ENCODE data around the gene PDGFRB.

PDGFRB gene

GRCh38 chr5:150120617-150121447 lies 34.8 kb downstream of the PDGFRB start:
- Histone ChIP-seq H3K27me3 (ENCODE audit: control insufficient read depth, low read length) (no peaks in the 10 kb centered on the region), H3K36me3 (ENCODE audit: control insufficient read depth, low read length) (no peaks in the 10 kb centered on the region), H3K4me3 (ENCODE audit: low read length) (no peak overlapping the region), H4K20me1 (ENCODE audit: control insufficient read depth, insufficient read depth, low read depth, low read length) (no peaks in the 10 kb centered on the region), H3K4me1 (ENCODE audit: control insufficient read depth, low read length) (no peaks in the 10 kb centered on the region), H3K79me2 (ENCODE audit: control insufficient read depth, low read length) (no peaks in the 10 kb centered on the region), H3K4me2 (ENCODE audit: low read length) (no peak overlapping the region), H3K9me2 (replicated peaks; ENCODE audit: control insufficient read depth, low read length) (no peaks in the 10 kb centered on the region), H3K9me3 (ENCODE audit: control insufficient read depth, insufficient read depth, low read length) (no peaks in the 10 kb centered on the region), H3K27ac (ENCODE audit: low read depth, low read length) (no peak overlapping the region), H3F3A (ENCODE audit: control insufficient read depth, insufficient read depth) (no peaks in the 10 kb centered on the region)
- TF ChIP-seq EZH2phosphoT487 (IDR thresholded peaks at IDR 0.05; ENCODE audit: borderline replicate concordance, low read length) (no peak), CTCF (IDR thresholded peaks at IDR 0.05; ENCODE audit: low read depth, low read length, poor library complexity, severe bottlenecking) (no peak)

GRCh38 chr5:150120062-150120441 lies 35.6 kb downstream of the PDGFRB start:
- H3K79me2 ChIP-seq (ENCODE audit: control insufficient read depth, low read length): no peaks in the 10 kb centered on the region
- TF ChIP-seq EZH2phosphoT487 (IDR thresholded peaks at IDR 0.05; ENCODE audit: borderline replicate concordance, low read length) (no peak), CTCF (IDR thresholded peaks at IDR 0.05; ENCODE audit: low read depth, low read length, poor library complexity, severe bottlenecking) (no peak)
- no peaks in the 10 kb centered on the region for H3K9me2 ChIP-seq (replicated peaks; ENCODE audit: control insufficient read depth, low read length)
- H4K20me1 ChIP-seq (ENCODE audit: control insufficient read depth, insufficient read depth, low read depth, low read length): no peaks in the 10 kb centered on the region
- H3K27me3 ChIP-seq (ENCODE audit: control insufficient read depth, low read length): no peaks in the 10 kb centered on the region
- no peaks in the 10 kb centered on the region for H3K36me3 ChIP-seq (ENCODE audit: control insufficient read depth, low read length)
- H3K4me3 ChIP-seq (ENCODE audit: low read length): no peak overlapping the region
- no peaks in the 10 kb centered on the region for H3F3A ChIP-seq (ENCODE audit: control insufficient read depth, insufficient read depth)
- H3K27ac ChIP-seq (ENCODE audit: low read depth, low read length): no peak overlapping the region
- no peak overlapping the region for H3K4me2 ChIP-seq (ENCODE audit: low read length)
- no peaks in the 10 kb centered on the region for H3K9me3 ChIP-seq (ENCODE audit: control insufficient read depth, insufficient read depth, low read length)
- H3K4me1 ChIP-seq (ENCODE audit: control insufficient read depth, low read length): no peaks in the 10 kb centered on the region

- Histone ChIP-seq H4K20me1 (ENCODE audit: control insufficient read depth, insufficient read depth, low read depth, low read length) (no peaks in the 10 kb centered on the region), H3K4me2 (ENCODE audit: low read length) (no peak overlapping the region), H3K4me3 (ENCODE audit: low read length) (no peak overlapping the region), H3K4me1 (ENCODE audit: control insufficient read depth, low read length) (no peaks in the 10 kb centered on the region), H3K27ac (ENCODE audit: low read depth, low read length) (no peak overlapping the region), H3K9me2 (replicated peaks; ENCODE audit: control insufficient read depth, low read length) (no peaks in the 10 kb centered on the region), H3K79me2 (ENCODE audit: control insufficient read depth, low read length) (no peaks in the 10 kb centered on the region), H3K27me3 (ENCODE audit: control insufficient read depth, low read length) (no peaks in the 10 kb centered on the region), H3F3A (ENCODE audit: control insufficient read depth, insufficient read depth) (no peaks in the 10 kb centered on the region), H3K36me3 (ENCODE audit: control insufficient read depth, low read length) (no peaks in the 10 kb centered on the region), H3K9me3 (ENCODE audit: control insufficient read depth, insufficient read depth, low read length) (no peaks in the 10 kb centered on the region)
- TF ChIP-seq EZH2phosphoT487 (IDR thresholded peaks at IDR 0.05; ENCODE audit: borderline replicate concordance, low read length) (no peak), CTCF (IDR thresholded peaks at IDR 0.05; ENCODE audit: low read depth, low read length, poor library complexity, severe bottlenecking) (no peak)
These were observed 36.1 kb downstream of the PDGFRB start for GRCh38 chr5:150119421-150120061.
